ENCODE data around the gene EID1. TPM values are rescaled to one million over a fixed set of nuclear protein-coding genes. Genes with fewer than 3 reads are reported as not detected.

The EID1 gene
- total RNA-seq, result 100 to 1,000 TPM; 291 to 343 (median 332) TPM
- polyA plus RNA-seq, result 100 to 1,000 TPM in 1 of 3 donors, 10 to 100 TPM in 2; 88.7 to 130 (median 94.1) TPM

- 0 to 1% methylated on average over 58 of the region's 58 CpGs for WGBS, 2 donors
- Histone ChIP-seq H3K36me3 (no peaks in the 10 kb centered on the region), H3K4me1 (peaks cover 0 to 20% (median 11%) of the 10 kb centered on the region in 4 donors), H3K27me3 (no peaks in the 10 kb centered on the region), H3K27ac (peak within 1 kb of the TSS; percentile 91 to 95 (median 92)), H3K4me3 (peak within 1 kb of the TSS; percentile 72 to 89 (median 81)), H3K9me3 (no peaks in the 10 kb centered on the region)
- intact Hi-C loops (cut with DNase I), result loop anchor here (5.0 kb wide), 3 partner anchors 84 to 539 kb away; partner anchors contain the start of genes SECISBP2L and SHC4
- TF ChIP-seq POLR2AphosphoS5 (IDR thresholded peaks at IDR 0.05), result peak; percentile 96 to 97 (median 96)
- no peak for TF ChIP-seq CTCF (IDR thresholded peaks at IDR 0.05)
- TF ChIP-seq POLR2A (IDR thresholded peaks at IDR 0.05), result peak; percentile 76 to 81
- TF ChIP-seq EP300 (IDR thresholded peaks at IDR 0.05), result no peak
- peak; percentile 97 for DNase-seq
Measured at GRCh38 chr15:48877630-48878595, at the start of gene EID1. Gene EID1 (plus strand): TSS chr15:48878134. CDS start chr15:48878177, 43 bp downstream.

- Histone ChIP-seq H3K27me3 (no peaks in the 10 kb centered on the region), H3K4me3 (no peak overlapping the region), H3K27ac (no peak overlapping the region), H3K4me1 (no peaks in the 10 kb centered on the region), H3K9me3 (peaks cover 0 to 6% (median 2%) of the 10 kb centered on the region in 4 donors), H3K36me3 (no peaks in the 10 kb centered on the region)
- no peak for DNase-seq
- 61 to 82% methylated on average over 4 of the region's 4 CpGs for WGBS, 2 donors
- intact Hi-C loops (cut with DNase I), result no loop called here
- TF ChIP-seq POLR2AphosphoS5 (IDR thresholded peaks at IDR 0.05), result no peak
- no peak for TF ChIP-seq EP300 (IDR thresholded peaks at IDR 0.05)
- no peak for TF ChIP-seq POLR2A (IDR thresholded peaks at IDR 0.05)
- no peak for TF ChIP-seq CTCF (IDR thresholded peaks at IDR 0.05)
Measured at GRCh38 chr15:48828471-48828870, 49.5 kb upstream of the EID1 start.

- no peak for DNase-seq
- intact Hi-C loops (cut with DNase I), result no loop called here
Measured at GRCh38 chr15:48828906-48829305, 49.0 kb upstream of the EID1 start.

GRCh38 chr15:48832648-48833047 lies 45.3 kb upstream of the EID1 start:
- no peaks in the 10 kb centered on the region for H3K36me3 ChIP-seq
- intact Hi-C loops (cut with DNase I), result no loop called here
- no peak for DNase-seq
- H3K9me3 ChIP-seq, result peaks cover 0 to 8% (median 2%) of the 10 kb centered on the region in 4 donors
- no peak for TF ChIP-seq EP300 (IDR thresholded peaks at IDR 0.05)
- TF ChIP-seq POLR2AphosphoS5 (IDR thresholded peaks at IDR 0.05), result no peak
- no peak for TF ChIP-seq POLR2A (IDR thresholded peaks at IDR 0.05)
- TF ChIP-seq CTCF (IDR thresholded peaks at IDR 0.05), result no peak
- H3K27ac ChIP-seq, result no peak overlapping the region
- H3K27me3 ChIP-seq, result no peaks in the 10 kb centered on the region
- no peaks in the 10 kb centered on the region for H3K4me1 ChIP-seq
- H3K4me3 ChIP-seq, result no peak overlapping the region

More at GRCh38 chr15:48828906-48829305, 49.0 kb upstream of the EID1 start:
- no peaks in the 10 kb centered on the region for H3K4me1 ChIP-seq
- H3K27ac ChIP-seq, result no peak overlapping the region
- no peak overlapping the region for H3K4me3 ChIP-seq
- no peaks in the 10 kb centered on the region for H3K27me3 ChIP-seq
- H3K36me3 ChIP-seq, result no peaks in the 10 kb centered on the region
- TF ChIP-seq CTCF (IDR thresholded peaks at IDR 0.05), result no peak
- no peak for TF ChIP-seq POLR2A (IDR thresholded peaks at IDR 0.05)
- no peak for TF ChIP-seq POLR2AphosphoS5 (IDR thresholded peaks at IDR 0.05)
- TF ChIP-seq EP300 (IDR thresholded peaks at IDR 0.05), result no peak
- H3K9me3 ChIP-seq, result peaks cover 0 to 8% (median 2%) of the 10 kb centered on the region in 4 donors

All from sigmoid colon (tissue), 7 donors.